Measurements from ENCODE around the gene MAB21L3. TPM values are rescaled to one million over a fixed set of nuclear protein-coding genes. Genes with fewer than 3 reads are reported as not detected.

The MAB21L3 gene
- total and polyA plus RNA-seq, 12 donors: 0.03 to 1.8 (median 0.38) TPM; not detected in 8

- WGBS, 4 donors: 54 to 72% (median 68%) methylated on average over 3 to 4 of the region's 4 CpGs
- Histone ChIP-seq H3K4me1 (replicated peaks in 1 of 2) (peaks cover 0 to 20% of the 10 kb centered on the region in 2 donors), H3K36me3 (replicated peaks in 1 of 2) (no peaks in the 10 kb centered on the region)
Observed at GRCh38 chr1:116164604-116165368, 53.6 kb downstream of the MAB21L3 start.

GRCh38 chr1:116165572-116165971 lies 54.4 kb downstream of the MAB21L3 start:
- no peaks in the 10 kb centered on the region for H3K27me3 ChIP-seq
- H3K36me3 ChIP-seq (replicated peaks in 1 of 2): no peaks in the 10 kb centered on the region
- 78 to 87% (median 79%) methylated on average over 5 to 9 of the region's 9 CpGs for WGBS, 4 donors
- H3K9me3 ChIP-seq (replicated peaks in 1 of 3): no peaks in the 10 kb centered on the region
- intact Hi-C loops (cut with DNase I): no loop called here
- peaks cover 0 to 20% of the 10 kb centered on the region in 2 donors for H3K4me1 ChIP-seq (replicated peaks in 1 of 2)
- no peak overlapping the region for H3K4me3 ChIP-seq
- peak in 2 of 7 donors; percentile 31 to 71 for DNase-seq
- peak overlapping the region in 2 of 5 donors; percentile 73 to 79 for H3K27ac ChIP-seq
- TF ChIP-seq, protein P1, sequence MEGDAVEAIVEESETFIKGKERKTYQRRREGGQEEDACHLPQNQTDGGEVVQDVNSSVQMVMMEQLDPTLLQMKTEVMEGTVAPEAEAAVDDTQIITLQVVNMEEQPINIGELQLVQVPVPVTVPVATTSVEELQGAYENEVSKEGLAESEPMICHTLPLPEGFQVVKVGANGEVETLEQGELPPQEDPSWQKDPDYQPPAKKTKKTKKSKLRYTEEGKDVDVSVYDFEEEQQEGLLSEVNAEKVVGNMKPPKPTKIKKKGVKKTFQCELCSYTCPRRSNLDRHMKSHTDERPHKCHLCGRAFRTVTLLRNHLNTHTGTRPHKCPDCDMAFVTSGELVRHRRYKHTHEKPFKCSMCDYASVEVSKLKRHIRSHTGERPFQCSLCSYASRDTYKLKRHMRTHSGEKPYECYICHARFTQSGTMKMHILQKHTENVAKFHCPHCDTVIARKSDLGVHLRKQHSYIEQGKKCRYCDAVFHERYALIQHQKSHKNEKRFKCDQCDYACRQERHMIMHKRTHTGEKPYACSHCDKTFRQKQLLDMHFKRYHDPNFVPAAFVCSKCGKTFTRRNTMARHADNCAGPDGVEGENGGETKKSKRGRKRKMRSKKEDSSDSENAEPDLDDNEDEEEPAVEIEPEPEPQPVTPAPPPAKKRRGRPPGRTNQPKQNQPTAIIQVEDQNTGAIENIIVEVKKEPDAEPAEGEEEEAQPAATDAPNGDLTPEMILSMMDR (IDR thresholded peaks at IDR 0.05): no peak
- TF ChIP-seq POLR2A (IDR thresholded peaks at IDR 0.05): no peak

More at GRCh38 chr1:116164604-116165368, 53.6 kb downstream of the MAB21L3 start:
- H3K27ac ChIP-seq: peak overlapping the region in 2 of 5 donors; percentile 73 to 79
- no peaks in the 10 kb centered on the region for H3K9me3 ChIP-seq (replicated peaks in 1 of 3)
- DNase-seq: peak in 1 of 7 donors; percentile 87
- no peaks in the 10 kb centered on the region for H3K27me3 ChIP-seq
- intact Hi-C loops (cut with DNase I): no loop called here
- H3K4me3 ChIP-seq: no peak overlapping the region
- no peak for TF ChIP-seq POLR2A (IDR thresholded peaks at IDR 0.05)
- TF ChIP-seq, protein P1 (IDR thresholded peaks at IDR 0.05): no peak

- peaks cover 0 to 20% of the 10 kb centered on the region in 2 donors for H3K4me1 ChIP-seq (replicated peaks in 1 of 2)
- no peak overlapping the region for H3K4me3 ChIP-seq
- H3K36me3 ChIP-seq (replicated peaks in 1 of 2): no peaks in the 10 kb centered on the region
- no peak for DNase-seq
- H3K9me3 ChIP-seq (replicated peaks in 1 of 3): no peaks in the 10 kb centered on the region
- peak overlapping the region in 2 of 5 donors; percentile 58 to 79 for H3K27ac ChIP-seq
- 72 to 81% (median 79%) methylated on average over 5 to 6 of the region's 6 CpGs for WGBS, 4 donors
- no peaks in the 10 kb centered on the region for H3K27me3 ChIP-seq
- intact Hi-C loops (cut with DNase I): no loop called here
- no peak for TF ChIP-seq POLR2A (IDR thresholded peaks at IDR 0.05)
- TF ChIP-seq, protein P1 (IDR thresholded peaks at IDR 0.05): no peak
Observed at GRCh38 chr1:116166011-116166571, 54.9 kb downstream of the MAB21L3 start.

DNA sequence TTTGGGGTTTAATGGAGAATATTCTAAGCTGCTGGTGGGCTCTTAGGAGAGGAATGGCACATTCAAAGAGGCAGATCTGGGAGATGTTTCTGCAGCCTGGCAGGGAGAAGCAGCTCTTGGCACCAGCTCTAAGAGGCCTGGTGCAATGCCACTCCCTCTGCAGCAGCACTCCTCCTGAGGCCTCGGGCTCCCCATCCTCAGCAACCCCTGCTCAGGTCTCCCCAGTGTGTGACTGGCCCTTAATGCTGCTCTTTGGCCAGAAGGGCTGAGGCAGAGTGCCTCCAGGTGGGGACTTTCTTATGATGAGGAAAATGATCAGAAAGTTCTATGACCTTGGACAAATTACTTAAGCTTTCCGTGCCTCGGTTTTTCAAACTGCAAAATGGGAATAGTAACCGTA lies 55.5 kb downstream of the MAB21L3 start:
- intact Hi-C loops (cut with DNase I): no loop called here

More for the DNA sequence above, 55.5 kb downstream of the MAB21L3 start:
- no peaks in the 10 kb centered on the region for H3K36me3 ChIP-seq (replicated peaks in 1 of 2)
- H3K4me1 ChIP-seq (replicated peaks in 1 of 2): peaks cover 0 to 20% of the 10 kb centered on the region in 2 donors
- H3K27ac ChIP-seq: peak overlapping the region in 1 of 5 donors; percentile 79
- DNase-seq: no peak
- no peaks in the 10 kb centered on the region for H3K27me3 ChIP-seq
- WGBS, 4 donors: 69 to 90% (median 85%) methylated on average over 4 of the region's 4 CpGs
- no peak for TF ChIP-seq POLR2A (IDR thresholded peaks at IDR 0.05)
- H3K4me3 ChIP-seq: no peak overlapping the region
- H3K9me3 ChIP-seq (replicated peaks in 1 of 3): no peaks in the 10 kb centered on the region

Data from adrenal gland (tissue), 12 donors.